HG03280 (cell line): ENCODE results near the gene CA11.
A peak's percentile ranks its signal among the peaks of the same experiment; 100 is the strongest.
"Not testable (repeated sequence)": the region's sequence is repeated elsewhere in the genome, so short reads cannot be mapped to it uniquely, and the experiment has no call there.

Experiments used
- ATAC-seq: cut with Tn5 transposase; IDR thresholded peaks from one replicate; pipeline ENCODE4 v1.9.1; 2021; ENCODE audit warnings: mild to moderate bottlenecking, moderate library complexity; ENCODE audit not compliant: unreplicated experiment

The CA11 gene

GRCh38 chr19:48642862-48643261 is 3.1 kb downstream of the CA11 start:
- ATAC-seq = no peak

GRCh38 chr19:48641850-48642249 is 4.1 kb downstream of the CA11 start:
- ATAC-seq = no peak

GRCh38 chr19:48639483-48640375 is 6.3 kb downstream of the CA11 start:
- ATAC-seq = no peak

GRCh38 chr19:48638831-48639381 is 7.1 kb downstream of the CA11 start:
- no peak for ATAC-seq

- ATAC-seq = no peak
These were observed 7.8 kb downstream of the CA11 start for GRCh38 chr19:48637948-48638830.

- ATAC-seq = peak; percentile 67
These were observed 8.5 kb downstream of the CA11 start for GRCh38 chr19:48637449-48637947.

GRCh38 chr19:48636859-48637448 is 9.0 kb downstream of the CA11 start, which contains the start of gene DBP:
TSS of gene DBP (minus strand) at chr19:48637379. CDS start at chr19:48636994, 385 bp downstream.
- ATAC-seq = peak; percentile 1

- ATAC-seq = no peak
These were observed 9.8 kb downstream of the CA11 start for GRCh38 chr19:48635966-48636858.

GRCh38 chr19:48635263-48635965 is 10.6 kb downstream of the CA11 start:
- peak; percentile 23 for ATAC-seq

- ATAC-seq = peak; percentile 34
These were observed 11.3 kb downstream of the CA11 start for GRCh38 chr19:48634424-48635262.

GRCh38 chr19:48634036-48634342 is 12.0 kb downstream of the CA11 start:
- ATAC-seq = no peak

GRCh38 chr19:48633148-48634035 is 12.6 kb downstream of the CA11 start:
- ATAC-seq = no peak

GRCh38 chr19:48632692-48633147 is 13.3 kb downstream of the CA11 start:
- no peak for ATAC-seq

GRCh38 chr19:48632286-48632685 is 13.7 kb downstream of the CA11 start:
- ATAC-seq = not testable (repeated sequence)

- no peak for ATAC-seq
These were observed 14.8 kb downstream of the CA11 start for GRCh38 chr19:48631225-48631624.

- no peak for ATAC-seq
These were observed 15.5 kb downstream of the CA11 start for GRCh38 chr19:48630296-48631063.
